ENCODE results near the gene PICK1.

- TF ChIP-seq, protein P1, sequence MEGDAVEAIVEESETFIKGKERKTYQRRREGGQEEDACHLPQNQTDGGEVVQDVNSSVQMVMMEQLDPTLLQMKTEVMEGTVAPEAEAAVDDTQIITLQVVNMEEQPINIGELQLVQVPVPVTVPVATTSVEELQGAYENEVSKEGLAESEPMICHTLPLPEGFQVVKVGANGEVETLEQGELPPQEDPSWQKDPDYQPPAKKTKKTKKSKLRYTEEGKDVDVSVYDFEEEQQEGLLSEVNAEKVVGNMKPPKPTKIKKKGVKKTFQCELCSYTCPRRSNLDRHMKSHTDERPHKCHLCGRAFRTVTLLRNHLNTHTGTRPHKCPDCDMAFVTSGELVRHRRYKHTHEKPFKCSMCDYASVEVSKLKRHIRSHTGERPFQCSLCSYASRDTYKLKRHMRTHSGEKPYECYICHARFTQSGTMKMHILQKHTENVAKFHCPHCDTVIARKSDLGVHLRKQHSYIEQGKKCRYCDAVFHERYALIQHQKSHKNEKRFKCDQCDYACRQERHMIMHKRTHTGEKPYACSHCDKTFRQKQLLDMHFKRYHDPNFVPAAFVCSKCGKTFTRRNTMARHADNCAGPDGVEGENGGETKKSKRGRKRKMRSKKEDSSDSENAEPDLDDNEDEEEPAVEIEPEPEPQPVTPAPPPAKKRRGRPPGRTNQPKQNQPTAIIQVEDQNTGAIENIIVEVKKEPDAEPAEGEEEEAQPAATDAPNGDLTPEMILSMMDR (IDR thresholded peaks at IDR 0.05), result no peak
- TF ChIP-seq POLR2AphosphoS5 (IDR thresholded peaks at IDR 0.05) (no peak), POLR2A (IDR thresholded peaks at IDR 0.05) (no peak)
Measured at GRCh38 chr22:38042488-38042790, 14.8 kb upstream of the PICK1 start.
